Rectal smooth muscle tissue (tissue), 1 donor: ENCODE data around the gene C3.

Source experiments
- H3K27ac ChIP-seq: one replicate; pipeline ENCODE4 v1.7.0; 2013; ENCODE audit warnings: low read depth, low read length, inconsistent platforms
- H3K27me3 ChIP-seq: one replicate; pipeline ENCODE4 v1.7.0; 2013; ENCODE audit warnings: low read length; ENCODE audit not compliant: control insufficient read depth, insufficient read depth
- H3K36me3 ChIP-seq: one replicate; pipeline ENCODE4 v1.7.0; 2013; ENCODE audit warnings: low read length; ENCODE audit not compliant: control insufficient read depth, insufficient read depth
- H3K4me1 ChIP-seq: one replicate; pipeline ENCODE4 v1.7.0; 2013; ENCODE audit warnings: low read length; ENCODE audit not compliant: control insufficient read depth, insufficient read depth
- H3K4me3 ChIP-seq: one replicate; pipeline ENCODE4 v1.7.0; 2013; ENCODE audit warnings: low read length
- H3K9ac ChIP-seq: one replicate; pipeline ENCODE4 v1.7.0; 2013; ENCODE audit warnings: low read length

C3 gene

DNA sequence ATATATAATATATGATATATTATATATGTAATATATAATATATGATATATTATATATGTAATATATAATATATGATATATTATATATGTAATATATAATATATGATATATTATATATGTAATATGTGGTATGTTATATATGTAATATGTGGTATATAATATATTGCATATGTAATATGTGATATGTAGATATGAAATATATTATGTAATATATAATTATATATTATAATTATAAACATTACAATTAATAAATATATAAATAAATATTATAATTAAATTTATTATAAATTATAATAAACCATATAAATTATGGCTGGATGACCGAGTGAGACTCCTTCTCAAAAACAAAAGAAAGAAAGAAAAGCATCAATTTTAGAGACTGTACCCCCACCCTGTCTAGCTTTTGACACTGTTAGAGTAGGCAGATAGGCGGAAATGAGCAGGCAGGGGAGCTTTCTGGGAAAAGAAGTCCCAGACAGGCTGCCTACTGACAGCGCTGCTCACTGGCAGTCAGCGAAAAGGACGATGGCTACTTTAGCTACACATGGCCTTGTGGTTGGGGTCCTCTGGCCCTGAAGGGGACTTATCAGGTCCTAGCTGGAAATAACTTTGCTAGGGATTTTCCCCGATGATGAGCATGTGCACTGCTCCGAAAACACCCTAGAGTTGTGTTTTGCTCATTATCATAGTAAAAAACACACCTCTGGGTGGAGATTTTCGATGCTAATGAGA, 19.7 kb downstream of the C3 start:
- H3K27me3 ChIP-seq, result no peaks in the 10 kb centered on the region
- no peak overlapping the region for H3K9ac ChIP-seq
- H3K4me1 ChIP-seq, result no peaks in the 10 kb centered on the region
- no peak overlapping the region for H3K4me3 ChIP-seq
- no peak overlapping the region for H3K27ac ChIP-seq
- no peaks in the 10 kb centered on the region for H3K36me3 ChIP-seq

- Histone ChIP-seq H3K36me3 (no peaks in the 10 kb centered on the region), H3K4me1 (no peaks in the 10 kb centered on the region), H3K27ac (no peak overlapping the region), H3K4me3 (no peak overlapping the region), H3K9ac (no peak overlapping the region), H3K27me3 (no peaks in the 10 kb centered on the region)
These were observed 20.5 kb downstream of the C3 start for GRCh38 chr19:6699935-6700334.

GRCh38 chr19:6697291-6697690, 23.2 kb downstream of the C3 start:
- Histone ChIP-seq H3K4me1 (no peaks in the 10 kb centered on the region), H3K4me3 (no peak overlapping the region), H3K27me3 (no peaks in the 10 kb centered on the region), H3K27ac (no peak overlapping the region), H3K9ac (no peak overlapping the region), H3K36me3 (no peaks in the 10 kb centered on the region)

DNA sequence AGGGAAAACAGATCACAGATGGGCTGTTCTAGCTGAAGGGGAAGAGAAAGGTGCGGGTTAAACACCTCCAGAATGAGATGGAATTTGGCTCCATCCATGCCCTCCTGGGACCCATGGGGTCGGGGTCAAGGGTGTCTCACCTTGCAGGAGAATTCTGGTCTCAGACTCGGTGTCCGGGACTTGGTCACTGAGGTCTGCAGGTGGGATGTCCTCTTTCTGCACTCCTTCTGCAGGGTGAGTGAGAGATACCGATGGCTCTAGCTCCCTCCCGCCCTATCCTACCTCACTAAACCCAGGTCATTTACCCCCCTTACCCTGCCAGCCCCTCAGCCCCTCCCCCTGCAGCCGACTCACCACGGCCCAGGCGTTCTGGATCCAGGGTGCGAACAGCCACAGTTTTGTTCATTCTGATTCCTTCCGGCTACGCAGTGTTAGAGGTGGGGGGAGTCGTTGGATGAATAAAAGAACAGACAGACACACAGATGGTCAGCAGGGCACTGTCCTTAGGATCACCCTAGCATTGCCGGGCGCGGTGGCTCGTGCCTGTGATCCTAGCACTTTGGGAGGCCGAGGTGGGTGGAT, 24.1 kb downstream of the C3 start:
- no peak overlapping the region for H3K9ac ChIP-seq
- no peaks in the 10 kb centered on the region for H3K36me3 ChIP-seq
- H3K4me1 ChIP-seq, result no peaks in the 10 kb centered on the region
- H3K27ac ChIP-seq, result no peak overlapping the region
- no peak overlapping the region for H3K4me3 ChIP-seq
- no peaks in the 10 kb centered on the region for H3K27me3 ChIP-seq

DNA sequence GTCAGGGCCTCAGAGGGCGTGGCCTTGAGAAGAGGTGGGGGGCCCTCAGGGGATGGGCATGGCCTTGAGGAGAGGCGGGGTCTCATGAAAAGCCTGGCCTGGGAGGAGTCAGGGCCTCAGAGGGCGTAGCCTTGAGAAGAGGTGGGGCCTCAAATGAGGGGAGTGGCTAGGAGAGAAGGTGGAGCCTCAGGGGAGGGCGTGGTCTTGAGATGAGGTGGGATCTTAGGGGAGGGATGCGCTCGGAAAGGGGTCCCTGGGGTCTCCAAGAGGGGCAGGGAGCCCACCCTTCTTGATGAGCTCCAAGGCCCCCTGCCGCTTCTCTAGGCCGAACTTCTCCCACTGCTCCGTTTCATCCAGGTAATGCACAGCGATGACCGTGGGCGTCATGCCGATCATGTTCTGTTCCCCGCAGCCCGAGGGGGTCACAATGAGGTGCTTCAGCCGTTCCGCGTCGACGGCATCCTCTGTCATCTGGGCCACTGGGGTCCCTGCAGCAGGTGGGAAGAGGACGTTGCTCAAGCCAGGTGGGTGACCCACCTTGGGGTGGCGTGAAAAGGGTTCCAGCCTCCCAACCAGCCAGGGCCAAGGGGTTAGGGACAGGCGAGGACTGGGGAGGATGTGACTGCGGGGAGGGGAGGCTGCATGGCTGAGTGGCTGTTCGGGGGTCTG, 26.2 kb downstream of the C3 start:
- H3K4me3 ChIP-seq, result no peak overlapping the region
- no peaks in the 10 kb centered on the region for H3K36me3 ChIP-seq
- no peaks in the 10 kb centered on the region for H3K27me3 ChIP-seq
- no peak overlapping the region for H3K9ac ChIP-seq
- H3K27ac ChIP-seq, result no peak overlapping the region
- H3K4me1 ChIP-seq, result no peaks in the 10 kb centered on the region

DNA sequence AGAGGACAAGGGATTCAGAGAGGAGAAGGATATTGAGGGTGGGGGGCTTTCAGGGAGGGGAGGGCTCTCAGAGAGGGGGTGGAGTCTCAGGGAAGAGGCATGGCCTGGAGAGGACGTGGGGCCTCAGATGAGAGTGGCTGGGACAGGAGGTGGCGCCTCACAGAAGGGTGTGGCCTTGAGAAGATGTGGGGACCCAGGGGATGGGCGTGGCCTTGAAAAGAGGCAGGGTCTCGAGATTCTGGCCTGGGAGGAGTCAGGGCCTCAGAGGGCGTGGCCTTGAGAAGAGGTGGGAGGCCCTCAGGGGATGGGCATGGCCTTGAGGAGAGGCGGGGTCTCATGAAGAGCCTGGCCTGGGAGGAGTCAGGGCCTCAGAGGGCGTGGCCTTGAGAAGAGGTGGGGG, 26.8 kb downstream of the C3 start:
- no peaks in the 10 kb centered on the region for H3K36me3 ChIP-seq
- H3K9ac ChIP-seq, result no peak overlapping the region
- H3K4me1 ChIP-seq, result no peaks in the 10 kb centered on the region
- H3K27ac ChIP-seq, result no peak overlapping the region
- H3K4me3 ChIP-seq, result no peak overlapping the region
- no peaks in the 10 kb centered on the region for H3K27me3 ChIP-seq

- Histone ChIP-seq H3K27me3 (no peaks in the 10 kb centered on the region), H3K4me3 (no peak overlapping the region), H3K4me1 (no peaks in the 10 kb centered on the region), H3K36me3 (no peaks in the 10 kb centered on the region), H3K9ac (no peak overlapping the region), H3K27ac (no peak overlapping the region)
These were observed 27.4 kb downstream of the C3 start for GRCh38 chr19:6693056-6693471.

DNA sequence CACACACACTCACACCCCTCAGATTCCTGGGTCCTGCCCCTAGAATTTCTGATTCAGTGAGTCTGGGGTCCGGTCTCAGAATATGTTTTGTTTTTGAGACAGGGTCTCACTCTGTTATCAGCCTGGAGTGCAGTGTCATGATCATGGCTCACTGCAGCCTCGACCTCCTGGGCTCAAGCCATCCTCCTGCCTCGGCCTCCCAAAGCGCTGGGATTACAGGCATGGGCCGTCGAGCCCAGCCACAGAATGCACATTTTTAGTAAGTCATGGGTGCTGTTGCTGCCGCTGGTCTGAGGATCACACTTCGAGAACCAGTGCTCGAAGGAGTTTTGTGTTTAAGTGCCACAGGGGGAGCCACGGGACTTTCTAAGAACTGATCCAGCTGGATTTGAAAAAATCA, 28.4 kb downstream of the C3 start:
- Histone ChIP-seq H3K27ac (no peak overlapping the region), H3K27me3 (no peaks in the 10 kb centered on the region), H3K36me3 (no peaks in the 10 kb centered on the region), H3K9ac (no peak overlapping the region), H3K4me1 (no peaks in the 10 kb centered on the region), H3K4me3 (no peak overlapping the region)

- Histone ChIP-seq H3K36me3 (no peaks in the 10 kb centered on the region), H3K9ac (no peak overlapping the region), H3K4me3 (no peak overlapping the region), H3K4me1 (no peaks in the 10 kb centered on the region), H3K27me3 (no peaks in the 10 kb centered on the region), H3K27ac (no peak overlapping the region)
These were observed 29.1 kb downstream of the C3 start for GRCh38 chr19:6691342-6691741.

DNA sequence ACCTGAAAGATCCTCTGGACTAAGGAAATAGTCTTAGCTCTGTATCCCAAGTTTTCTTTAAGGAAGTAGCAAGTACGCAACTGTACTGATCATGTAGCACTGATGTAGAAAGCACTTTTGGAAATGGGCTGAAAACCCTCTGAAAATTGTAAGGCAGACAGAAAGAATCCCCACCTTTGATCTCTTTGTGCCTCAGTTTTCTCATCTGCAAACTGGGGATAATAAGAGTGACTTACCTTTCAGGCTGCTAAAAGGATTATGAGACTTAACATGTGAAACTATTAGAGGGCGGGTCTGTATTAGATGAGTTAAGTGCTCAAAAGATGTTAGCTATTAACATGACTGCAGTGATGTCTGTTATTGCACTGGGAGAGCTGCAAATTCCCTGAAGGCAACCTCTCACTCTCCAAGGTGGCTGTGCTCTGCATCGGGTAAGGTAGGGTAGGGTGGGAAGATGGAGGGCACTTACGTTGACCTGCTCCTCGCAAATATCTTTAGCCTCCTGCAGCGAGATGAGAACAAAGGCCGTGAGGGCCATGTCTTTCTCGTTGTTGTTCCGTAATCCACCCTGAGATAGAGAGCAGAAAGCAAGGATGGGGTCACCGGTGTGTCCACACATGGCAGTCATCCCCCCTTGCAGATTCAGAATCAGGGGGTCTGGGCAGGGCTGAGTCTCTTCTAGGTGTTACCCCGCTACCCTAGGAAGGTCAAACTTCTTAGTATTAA, 30.1 kb downstream of the C3 start:
- H3K9ac ChIP-seq, result no peak overlapping the region
- no peaks in the 10 kb centered on the region for H3K36me3 ChIP-seq
- no peaks in the 10 kb centered on the region for H3K4me1 ChIP-seq
- H3K4me3 ChIP-seq, result no peak overlapping the region
- no peak overlapping the region for H3K27ac ChIP-seq
- H3K27me3 ChIP-seq, result no peaks in the 10 kb centered on the region

- Histone ChIP-seq H3K9ac (no peak overlapping the region), H3K4me3 (no peak overlapping the region), H3K27me3 (no peaks in the 10 kb centered on the region), H3K36me3 (no peaks in the 10 kb centered on the region), H3K27ac (no peak overlapping the region), H3K4me1 (no peaks in the 10 kb centered on the region)
These were observed 33.3 kb downstream of the C3 start for GRCh38 chr19:6687114-6687513.

DNA sequence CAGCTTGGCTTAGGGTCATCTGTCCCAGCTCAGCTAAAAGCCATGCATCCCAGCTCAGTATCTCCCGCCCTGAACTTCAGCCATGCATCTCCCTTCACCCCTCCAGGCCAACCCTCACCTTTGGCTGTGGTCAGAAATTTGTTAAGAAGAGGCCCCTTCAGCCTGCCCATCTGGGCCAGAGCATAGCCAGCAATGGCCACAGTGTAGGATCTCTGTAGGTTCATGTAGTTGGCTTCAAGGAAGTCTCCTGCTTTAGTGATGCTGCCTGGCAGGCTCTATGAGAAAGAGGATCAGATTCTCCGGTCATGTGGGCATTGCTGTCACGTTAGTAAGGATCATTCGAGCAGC, 33.8 kb downstream of the C3 start:
- Histone ChIP-seq H3K4me3 (no peak overlapping the region), H3K36me3 (no peaks in the 10 kb centered on the region)

More for the DNA sequence above, 33.8 kb downstream of the C3 start:
- no peak overlapping the region for H3K9ac ChIP-seq
- H3K27me3 ChIP-seq, result no peaks in the 10 kb centered on the region
- no peaks in the 10 kb centered on the region for H3K4me1 ChIP-seq
- H3K27ac ChIP-seq, result no peak overlapping the region
